HepG2 (cell line): ENCODE data around the gene PLCG2.

Experiments used
- GABPA ChIP-seq, 2 experiments: IDR thresholded peaks; 2 replicates each; pipeline ENCODE4 v1.6.1; 2011 to 2016; ENCODE audit warnings: low read depth in 2 of 2, low read length in 1 of 2, missing biosample characterization in 1 of 2, missing genetic modification characterization in 1 of 2
- MEF2D ChIP-seq: sonication (generic); formaldehyde crosslinking; IDR thresholded peaks from 2 replicates; pipeline ENCODE4 v1.5.1; 2020; ENCODE audit warnings: mild to moderate bottlenecking, missing genetic modification reagents
- MTF1 ChIP-seq: sonication (generic); formaldehyde crosslinking; IDR thresholded peaks from 2 replicates; pipeline ENCODE4 v1.5.0; 2020; ENCODE audit warnings: missing genetic modification reagents
- RAD21 ChIP-seq: fragments of 450-650 bp; formaldehyde crosslinking; IDR thresholded peaks from 2 replicates; pipeline ENCODE4 v1.5.0; 2020; ENCODE audit warnings: mild to moderate bottlenecking
- ZNF280B ChIP-seq: sonication (generic); formaldehyde crosslinking; IDR thresholded peaks from 2 replicates; pipeline ENCODE4 v1.5.0; 2020; ENCODE audit warnings: missing genetic modification reagents, mild to moderate bottlenecking, borderline replicate concordance
- ZNF737 ChIP-seq: sonication (generic); formaldehyde crosslinking; IDR thresholded peaks from 2 replicates; pipeline ENCODE4 v1.5.0; 2020; ENCODE audit warnings: missing genetic modification reagents, mild to moderate bottlenecking, borderline replicate concordance
- TF ChIP-seq, protein P1 (sequence below): sonication (generic); formaldehyde crosslinking; IDR thresholded peaks from 2 replicates; pipeline ENCODE4 v1.5.0; 2020; ENCODE audit warnings: missing genetic modification reagents
- TF ChIP-seq, protein P2 (sequence below): IDR thresholded peaks from 2 replicates; pipeline ENCODE4 v1.6.1; 2012; ENCODE audit warnings: inconsistent platforms

DNA sequence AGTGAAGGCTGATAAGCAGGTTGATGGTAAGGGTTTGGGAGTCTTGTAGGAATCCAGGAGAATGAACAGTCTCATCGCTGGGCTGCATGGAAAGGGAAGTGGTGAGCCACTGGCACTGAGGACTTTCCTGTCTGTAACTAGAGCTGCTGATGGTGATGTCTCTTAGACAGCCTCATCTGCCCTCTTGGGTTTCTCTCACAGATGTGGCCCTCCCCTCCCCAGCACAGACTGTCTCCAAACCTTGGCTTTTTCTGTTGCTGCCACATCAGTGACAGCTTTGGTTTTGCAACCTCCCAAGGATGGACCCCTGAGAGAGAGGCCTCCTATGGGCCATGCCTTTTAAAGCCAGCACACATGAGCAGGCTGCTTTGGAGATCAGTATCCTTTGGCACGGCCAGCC, 16.9 kb downstream of the PLCG2 start:
- no peak for TF ChIP-seq MEF2D
- TF ChIP-seq GABPA (IDR thresholded peaks at IDR 0.05; ENCODE audit: low read depth, low read length) = no peak
- no peak for TF ChIP-seq GABPA (CRISPR knock-in tag; IDR thresholded peaks at IDR 0.05; ENCODE audit: low read depth)
- TF ChIP-seq RAD21 = no peak
- TF ChIP-seq, protein P1, sequence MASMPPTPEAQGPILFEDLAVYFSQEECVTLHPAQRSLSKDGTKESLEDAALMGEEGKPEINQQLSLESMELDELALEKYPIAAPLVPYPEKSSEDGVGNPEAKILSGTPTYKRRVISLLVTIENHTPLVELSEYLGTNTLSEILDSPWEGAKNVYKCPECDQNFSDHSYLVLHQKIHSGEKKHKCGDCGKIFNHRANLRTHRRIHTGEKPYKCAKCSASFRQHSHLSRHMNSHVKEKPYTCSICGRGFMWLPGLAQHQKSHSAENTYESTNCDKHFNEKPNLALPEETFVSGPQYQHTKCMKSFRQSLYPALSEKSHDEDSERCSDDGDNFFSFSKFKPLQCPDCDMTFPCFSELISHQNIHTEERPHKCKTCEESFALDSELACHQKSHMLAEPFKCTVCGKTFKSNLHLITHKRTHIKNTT (CRISPR knock-in tag) = no peak
- TF ChIP-seq ZNF280B (CRISPR knock-in tag) = no peak
- no peak for TF ChIP-seq MTF1
- TF ChIP-seq, protein P2, sequence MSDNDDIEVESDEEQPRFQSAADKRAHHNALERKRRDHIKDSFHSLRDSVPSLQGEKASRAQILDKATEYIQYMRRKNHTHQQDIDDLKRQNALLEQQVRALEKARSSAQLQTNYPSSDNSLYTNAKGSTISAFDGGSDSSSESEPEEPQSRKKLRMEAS = no peak
- TF ChIP-seq ZNF737 (CRISPR knock-in tag) = no peak
